CD14-positive monocyte (primary cell): Measurements from ENCODE around the gene IL3RA. TPM values are rescaled to one million over a fixed set of nuclear protein-coding genes. Genes with fewer than 3 reads are reported as not detected.

ENCODE experiments used
- DNase-seq, 3 donors: peaks; one replicate each; pipeline ENCODE4 v3.0.0-alpha.2; 2011 to 2022
- H2AFZ ChIP-seq: 2 replicates; pipeline ENCODE4 v1.6.0; 2012; ENCODE audit warnings: mild to moderate bottlenecking, low read depth, low read length, inconsistent platforms; ENCODE audit not compliant: insufficient read depth, poor library complexity, severe bottlenecking
- H3K27ac ChIP-seq, 2 donors: 1 replicate in 1 of 2; 2 replicates in 1 of 2; pipeline ENCODE4 v1.5.1; 2012 to 2013; ENCODE audit warnings: low read length in 2 of 2, control low read depth in 1 of 2, inconsistent platforms in 1 of 2, low read depth in 1 of 2, mild to moderate bottlenecking in 1 of 2
- H3K27me3 ChIP-seq, 2 donors: one replicate each; pipeline versions ENCODE4 v1.6.0 to v1.6.1; 2011 to 2013; ENCODE audit warnings: low read length in 2 of 2; ENCODE audit not compliant: control insufficient read depth in 2 of 2, insufficient read depth in 2 of 2
- H3K36me3 ChIP-seq, 2 donors: replicated peaks in 1 of 2; 1 replicate in 1 of 2; 2 replicates in 1 of 2; pipeline versions ENCODE4 v1.5.1 to v1.6.1; 2012 to 2013; ENCODE audit warnings: low read length in 2 of 2, control low read depth in 1 of 2, inconsistent platforms in 1 of 2, mild to moderate bottlenecking in 1 of 2; ENCODE audit not compliant: insufficient read depth in 2 of 2, control insufficient read depth in 1 of 2
- H3K4me1 ChIP-seq, 2 donors: 1 replicate in 1 of 2; 2 replicates in 1 of 2; pipeline versions ENCODE4 v1.5.1 to v1.6.1; 2012 to 2013; ENCODE audit warnings: low read length in 2 of 2, control low read depth in 1 of 2, inconsistent platforms in 1 of 2, mild to moderate bottlenecking in 1 of 2, moderate library complexity in 1 of 2; ENCODE audit not compliant: insufficient read depth in 2 of 2, control insufficient read depth in 1 of 2
- H3K4me2 ChIP-seq: replicated peaks from 2 replicates; pipeline ENCODE3; 2012; ENCODE audit warnings: low read length, moderate library complexity, mild to moderate bottlenecking; ENCODE audit not compliant: poor library complexity, severe bottlenecking; ENCODE audit errors: extremely low read depth
- H3K4me3 ChIP-seq, 3 experiments: fragments of 200-600 bp in 1 of 3; sonication (generic) in 1 of 3; replicated peaks in 1 of 3; 1 replicate in 2 of 3; 2 replicates in 1 of 3; pipeline ENCODE4 v1.5.1; 2011 to 2013; ENCODE audit warnings: low read length in 3 of 3, mild to moderate bottlenecking in 3 of 3, control low read depth in 2 of 3, low read depth in 2 of 3, inconsistent platforms in 1 of 3, moderate library complexity in 1 of 3
- H3K79me2 ChIP-seq: 2 replicates; pipeline ENCODE4 v1.6.0; 2012; ENCODE audit warnings: mild to moderate bottlenecking, control low read depth, inconsistent platforms, low read length, moderate library complexity; ENCODE audit not compliant: insufficient read depth
- H3K9ac ChIP-seq: 2 replicates; pipeline ENCODE4 v1.6.0; 2017; ENCODE audit warnings: low read length, mild to moderate bottlenecking; ENCODE audit not compliant: insufficient read depth, poor library complexity, severe bottlenecking
- H3K9me3 ChIP-seq, 2 donors: replicated peaks in 1 of 2; 1 replicate in 1 of 2; 2 replicates in 1 of 2; pipeline versions ENCODE4 v1.5.1 to v1.6.1; 2012 to 2013; ENCODE audit warnings: low read length in 2 of 2, control low read depth in 1 of 2; ENCODE audit not compliant: control insufficient read depth in 1 of 2, insufficient read depth in 1 of 2
- H4K20me1 ChIP-seq: 2 replicates; pipeline ENCODE4 v1.6.0; 2012; ENCODE audit warnings: mild to moderate bottlenecking, low read length, control low read depth, moderate library complexity; ENCODE audit not compliant: insufficient read depth
- H3K27ac Mint-ChIP-seq, 7 donors: one replicate each; pipeline ENCODE4 v1.8.0; 2020; ENCODE audit warnings: mild to moderate bottlenecking in 7 of 7, mixed read lengths in 7 of 7, moderate library complexity in 6 of 7, inconsistent platforms in 2 of 7
- H3K27me3 Mint-ChIP-seq, 3 donors: one replicate each; pipeline ENCODE4 v1.8.0; 2021 to 2022; ENCODE audit warnings: low read depth in 3 of 3, mild to moderate bottlenecking in 3 of 3, mixed read lengths in 3 of 3, moderate library complexity in 3 of 3, inconsistent platforms in 1 of 3
- H3K36me3 Mint-ChIP-seq, 2 donors: one replicate each; pipeline ENCODE4 v1.8.0; 2020; ENCODE audit warnings: mixed read lengths in 2 of 2, inconsistent platforms in 1 of 2, mild to moderate bottlenecking in 1 of 2
- H3K4me1 Mint-ChIP-seq: one replicate; pipeline ENCODE4 v1.8.0; 2020; ENCODE audit warnings: mild to moderate bottlenecking, mixed read lengths
- H3K4me3 Mint-ChIP-seq, 2 donors: one replicate each; pipeline ENCODE4 v1.8.0; 2020; ENCODE audit warnings: mild to moderate bottlenecking in 2 of 2, mixed read lengths in 2 of 2, moderate library complexity in 1 of 2
- H3K9me3 Mint-ChIP-seq, 7 donors: one replicate each; pipeline ENCODE4 v1.8.0; 2020 to 2022; ENCODE audit warnings: mixed read lengths in 7 of 7, mild to moderate bottlenecking in 6 of 7, moderate library complexity in 6 of 7, inconsistent platforms in 2 of 7
- CTCF ChIP-seq: fragments of 200-600 bp; IDR thresholded peaks from one replicate; pipeline ENCODE4 v1.8.0; 2022; ENCODE audit warnings: antibody characterized with exemption, mild to moderate bottlenecking
- WGBS: methylation state at CpG from one replicate; pipeline ENCODE4 v1.1.5; 2013; ENCODE audit warnings: missing lambda C conversion rate; ENCODE audit not compliant: insufficient coverage; 5-methylcytosine and 5-hydroxymethylcytosine counted together
- intact Hi-C, 2 donors: fragments of 100-400 bp; cut with micrococcal nuclease; formaldehyde crosslinking; loops; one replicate each; pipeline versions ENCODE4 v1.15.0 to v1.15.1; 2023
- polyA plus RNA-seq, 3 donors: library from polyadenylated mRNA; depleted of rRNA in 1 of 3; unstranded in 2 of 3; stranded (reverse) in 1 of 3; fragments of 300-500 nt in 2 of 3; fragments of >200 nt in 1 of 3; fragmentation: Illumina TruSeq in 2 of 3; gene quantifications; 1 replicate in 2 of 3; 2 replicates in 1 of 3; pipeline ENCODE4 v1.2.3, GENCODE V29; 2012 to 2021

IL3RA gene
- polyA plus RNA-seq, 3 donors = 2.9 to 12.0 (median 4.4) TPM

DNA sequence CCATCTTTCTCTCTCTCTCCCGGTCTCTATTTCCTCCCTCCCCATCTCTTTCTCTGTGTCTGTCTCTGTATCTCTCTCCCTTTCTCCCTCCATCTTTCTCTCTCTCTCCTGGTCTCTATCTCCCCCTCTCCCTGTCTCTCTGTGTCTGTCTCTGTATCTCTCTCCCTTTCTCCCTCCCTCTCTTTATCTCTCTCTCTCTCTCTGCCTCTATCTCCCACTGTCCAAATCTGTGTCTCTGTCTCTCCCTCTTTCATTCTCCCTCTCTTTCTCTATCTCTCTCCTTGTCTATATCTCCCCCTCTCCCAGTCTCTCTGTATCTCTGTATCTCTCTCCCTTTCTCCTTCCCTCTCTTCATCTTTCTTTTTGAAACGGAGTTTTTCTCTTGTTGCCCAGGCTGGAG is 23.6 kb downstream of the IL3RA start:
- no peaks in the 10 kb centered on the region for H3K79me2 ChIP-seq
- peaks cover 36 to 56% of the 10 kb centered on the region in 2 donors for H3K36me3 Mint-ChIP-seq
- no peaks in the 10 kb centered on the region for H3K27me3 ChIP-seq
- H3K27ac ChIP-seq = no peak overlapping the region
- no peak overlapping the region for H3K4me3 Mint-ChIP-seq
- H3K36me3 ChIP-seq = peaks cover 10 to 19% of the 10 kb centered on the region in 2 donors
- no peak overlapping the region for H2AFZ ChIP-seq
- DNase-seq = no peak
- peaks cover 8 to 9% of the 10 kb centered on the region in 2 donors for H3K9me3 ChIP-seq
- H4K20me1 ChIP-seq = no peaks in the 10 kb centered on the region
- H3K4me1 Mint-ChIP-seq = no peaks in the 10 kb centered on the region
- 94% methylated on average over 2 of the region's 2 CpGs for WGBS
- no peak overlapping the region for H3K4me3 ChIP-seq
- H3K4me1 ChIP-seq = no peaks in the 10 kb centered on the region
- peaks cover 3 to 7% (median 5%) of the 10 kb centered on the region in 3 donors for H3K27me3 Mint-ChIP-seq
- H3K9me3 Mint-ChIP-seq = peaks cover 3 to 16% (median 13%) of the 10 kb centered on the region in 7 donors
- intact Hi-C loops = no loop called here
- H3K4me2 ChIP-seq = no peak overlapping the region
- no peak for TF ChIP-seq CTCF
- peak overlapping the region in 2 of 7 donors; percentile 27 to 43 for H3K27ac Mint-ChIP-seq
- H3K9ac ChIP-seq = no peak overlapping the region

DNA sequence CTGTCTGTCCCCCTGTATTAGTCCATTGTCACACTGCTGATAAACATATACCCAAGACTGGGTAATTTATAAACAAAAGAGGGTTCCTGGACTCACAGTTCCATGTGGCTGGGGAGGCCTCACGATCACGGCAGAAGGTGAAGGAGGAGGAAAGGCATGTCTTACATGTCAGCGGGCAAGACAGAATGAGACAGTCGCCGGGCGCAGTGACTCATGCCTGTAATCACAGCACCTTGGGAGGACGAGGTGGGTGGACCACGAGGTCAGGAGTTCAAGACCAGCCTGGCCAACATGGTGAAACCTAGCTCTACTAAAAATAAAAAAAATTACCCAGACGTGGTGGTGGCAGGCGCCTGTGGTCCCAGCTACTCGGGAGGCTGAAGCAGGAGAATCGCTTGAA is 24.7 kb downstream of the IL3RA start:
- no peaks in the 10 kb centered on the region for H3K79me2 ChIP-seq
- peaks cover 3 to 16% (median 13%) of the 10 kb centered on the region in 7 donors for H3K9me3 Mint-ChIP-seq
- H3K4me3 Mint-ChIP-seq = no peak overlapping the region
- peaks cover 3 to 7% (median 5%) of the 10 kb centered on the region in 3 donors for H3K27me3 Mint-ChIP-seq
- H4K20me1 ChIP-seq = no peaks in the 10 kb centered on the region
- TF ChIP-seq CTCF = no peak
- intact Hi-C loops = no loop called here
- no peak overlapping the region for H3K27ac ChIP-seq
- H3K36me3 Mint-ChIP-seq = peaks cover 36 to 56% of the 10 kb centered on the region in 2 donors
- 92% methylated on average over 2 of the region's 12 CpGs for WGBS
- no peak overlapping the region for H3K4me3 ChIP-seq
- no peak overlapping the region for H3K9ac ChIP-seq
- H3K9me3 ChIP-seq = peaks cover 8 to 9% of the 10 kb centered on the region in 2 donors
- no peak overlapping the region for H2AFZ ChIP-seq
- no peak for DNase-seq
- no peaks in the 10 kb centered on the region for H3K4me1 Mint-ChIP-seq
- H3K27me3 ChIP-seq = no peaks in the 10 kb centered on the region
- no peaks in the 10 kb centered on the region for H3K4me1 ChIP-seq
- no peak overlapping the region for H3K4me2 ChIP-seq
- H3K36me3 ChIP-seq = peaks cover 10 to 19% of the 10 kb centered on the region in 2 donors
- H3K27ac Mint-ChIP-seq = peak overlapping the region in 5 of 7 donors; percentile 12 to 62 (median 30)
